ENCODE results near the gene CSPG4. TPM values are rescaled to one million over a fixed set of nuclear protein-coding genes. Genes with fewer than 3 reads are reported as not detected.
A peak's percentile ranks its signal among the peaks of the same experiment; 100 is the strongest.

CSPG4 gene
- total RNA-seq, 1 experiment from 2014 or later: 2.0 TPM

- DNase-seq: peak; percentile 76
- no peak overlapping the region for H4K8ac ChIP-seq (replicated peaks; ENCODE audit: insufficient read length, low read depth, low read length)
- no peak overlapping the region for H3K14ac ChIP-seq (ENCODE audit: insufficient read depth, low read length)
- no peaks in the 10 kb centered on the region for H3K79me1 ChIP-seq (ENCODE audit: insufficient read depth, low read depth, low read length, poor library complexity, severe bottlenecking)
- no peaks in the 10 kb centered on the region for H3K27me3 ChIP-seq (ENCODE audit: insufficient read depth, low read length)
- H3K56ac ChIP-seq (ENCODE audit: insufficient read length, low read depth, low read length): no peak overlapping the region
- no peak overlapping the region for H4K5ac ChIP-seq (ENCODE audit: insufficient read length, low read depth, low read length)
- no peak overlapping the region for H3K9ac ChIP-seq (ENCODE audit: extremely low read depth, insufficient read length, low read length)
- no peaks in the 10 kb centered on the region for H3K4me1 ChIP-seq (ENCODE audit: insufficient read depth, low read length)
- no peak overlapping the region for H2AK5ac ChIP-seq (ENCODE audit: insufficient read length, low read length)
- no peak overlapping the region for H3T11ph ChIP-seq (ENCODE audit: low read length)
- H3K9me3 ChIP-seq (ENCODE audit: control insufficient read depth, low read depth, low read length): no peaks in the 10 kb centered on the region
- Mint-ChIP-seq H3K4me1 (peaks cover 2 to 7% of the 10 kb centered on the region in 2 experiments; a peak in 3 of 4 replicates), H3K9me3 (no peaks in the 10 kb centered on the region), H3K4me3 (peak overlapping the region in 1 of 2 experiments; percentile 9; a peak in 1 of 5 replicates), H3K36me3 (ENCODE audit: insufficient read depth in 1 of 3, low read depth in 3 of 3) (no peaks in the 10 kb centered on the region), H3K27me3 (ENCODE audit: low read depth) (peaks cover 46% of the 10 kb centered on the region), H3K27ac (peak overlapping the region in 2 of 3 experiments; percentile 4 to 23; a peak in 2 of 7 replicates)
- H2AFZ ChIP-seq (ENCODE audit: low read length): no peak overlapping the region
- H2BK20ac ChIP-seq (ENCODE audit: low read depth, low read length, poor library complexity, severe bottlenecking): no peak overlapping the region
- no peak overlapping the region for H3K4ac ChIP-seq (ENCODE audit: low read depth, low read length)
- H4K20me1 ChIP-seq (ENCODE audit: control insufficient read depth, insufficient read depth, insufficient read length): no peaks in the 10 kb centered on the region
- no peak overlapping the region for H3K18ac ChIP-seq (ENCODE audit: insufficient read length, low read depth, low read length)
- H2BK15ac ChIP-seq (ENCODE audit: low read depth, low read length): no peak overlapping the region
- no peak overlapping the region for H2BK120ac ChIP-seq (ENCODE audit: low read depth, low read length, poor library complexity, severe bottlenecking)
- H3K79me2 ChIP-seq (ENCODE audit: insufficient read depth, low read length): no peaks in the 10 kb centered on the region
- H2BK5ac ChIP-seq (ENCODE audit: insufficient read length, low read length): no peak overlapping the region
- H3K23me2 ChIP-seq (ENCODE audit: insufficient read length, low read depth, low read length, poor library complexity, severe bottlenecking): no peaks in the 10 kb centered on the region
- H3K23ac ChIP-seq (ENCODE audit: insufficient read length, low read depth, low read length): no peak overlapping the region
- H2BK12ac ChIP-seq (ENCODE audit: insufficient read length, low read depth, low read length): no peak overlapping the region
- H4K91ac ChIP-seq (ENCODE audit: insufficient read length, low read depth, low read length): no peak overlapping the region
- no CpG with 5 or more reads among the region's 10 CpGs for WGBS (ENCODE audit: extremely low coverage, insufficient read length, low lambda C conversion rate)
- H3K4me2 ChIP-seq (ENCODE audit: insufficient read depth, insufficient read length, low read length): no peak overlapping the region
- TF ChIP-seq CTCF (conservative IDR thresholded peaks at IDR 0.05): peak; percentile 60
- no peak overlapping the region for H3K27ac ChIP-seq (ENCODE audit: insufficient read length, low read depth, low read length)
Observed at GRCh38 chr15:75720787-75721479, 8.3 kb upstream of the CSPG4 start.

Data from H9 (cell line).